HCT116 (cell line): ENCODE measurements around the gene ZFHX3. TPM values are rescaled to one million over a fixed set of nuclear protein-coding genes. Genes with fewer than 3 reads are reported as not detected.

Experiments
- ATAC-seq: fragments of 200-7000 bp; cut with Tn5 transposase; 2 replicates; pipeline ENCODE4 v1.9.1; 2020; ENCODE audit warnings: mild to moderate bottlenecking, moderate library complexity
- BruUV-seq: library from RNA; stranded (reverse); fragments of 400-500 nt; replicated peaks from 2 replicates; lab custom pipeline; 2021; lab: Mats Ljungman, UMichigan
- CTCF ChIA-PET: fragments of 300-600 bp; sonication (Branson Sonifier 250); formaldehyde crosslinking; loops from one replicate; lab custom pipeline; 2021; ENCODE audit warnings: antibody characterized with exemption; lab: Charles Lee
- POLR2A ChIA-PET: fragments of 300-600, 350-600 bp; sonication (Branson Sonifier 250); formaldehyde crosslinking; loops from one replicate; lab custom pipeline; 2021; ENCODE audit warnings: antibody characterized with exemption; lab: Charles Lee
- RAD21 ChIA-PET, 2 experiments: fragments of 300-600 bp; sonication (Branson Sonifier 250); formaldehyde crosslinking; loops; one replicate each; lab custom pipeline; 2023; ENCODE audit warnings: low total read pairs in 2 of 2; ENCODE audit not compliant: uncharacterized antibody in 2 of 2, unreplicated experiment in 2 of 2, low non-redundant PET in 1 of 2; lab: Charles Lee
- DNase-seq: peaks from one replicate; pipeline ENCODE4 v3.0.0-alpha.2; 2010; ENCODE audit warnings: low read depth, low spot score
- H2AFZ ChIP-seq: fragments of 200-600 bp; shearing (Covaris generic), sonication (generic); 2 replicates; pipeline ENCODE4 v1.6.1; 2017; ENCODE audit warnings: low read depth, mixed run types, mixed read lengths, antibody characterized with exemption, low read length; ENCODE audit not compliant: poor library complexity, severe bottlenecking
- H3K27ac ChIP-seq: 2 replicates; pipeline ENCODE4 v1.5.1; 2012; ENCODE audit warnings: low read depth, low read length
- H3K27me3 ChIP-seq: fragments of 200-600 bp; sonication (generic); 2 replicates; pipeline ENCODE4 v1.6.1; 2016; ENCODE audit warnings: mixed run types, low read length, mixed read lengths; ENCODE audit not compliant: insufficient read depth
- H3K36me3 ChIP-seq, 2 experiments: fragments of 200-500 bp in 1 of 2; fragments of 200-600 bp in 1 of 2; sonication (Bioruptor generic) in 1 of 2; sonication (generic) in 1 of 2; 2 replicates each; pipeline versions ENCODE4 v1.5.1 to v1.6.1; 2014 to 2016; ENCODE audit warnings: low read length in 2 of 2, inconsistent platforms in 1 of 2, mixed read lengths in 1 of 2, mixed run types in 1 of 2; ENCODE audit not compliant: insufficient read depth in 2 of 2, control insufficient read depth in 1 of 2
- H3K4me1 ChIP-seq, 2 experiments: fragments of 200-600 bp in 1 of 2; sonication (generic) in 1 of 2; 2 replicates each; pipeline versions ENCODE4 v1.5.1 to v1.6.1; 2012 to 2017; ENCODE audit warnings: low read length in 2 of 2, inconsistent platforms in 1 of 2, mild to moderate bottlenecking in 1 of 2, mixed read lengths in 1 of 2, mixed run types in 1 of 2, moderate library complexity in 1 of 2; ENCODE audit not compliant: insufficient read depth in 2 of 2, control insufficient read depth in 1 of 2
- H3K4me2 ChIP-seq: fragments of 200-600 bp; sonication (generic); 2 replicates; pipeline ENCODE4 v1.6.1; 2017; ENCODE audit warnings: mixed run types, low read length, mixed read lengths
- H3K4me3 ChIP-seq, 2 experiments: fragments of 200-600 bp in 1 of 2; sonication (generic) in 1 of 2; replicated peaks in 1 of 2; 2 replicates each; pipeline ENCODE4 v1.5.1; 2011 to 2016; ENCODE audit warnings: low read length in 2 of 2, control low read depth in 1 of 2, low read depth in 1 of 2, mild to moderate bottlenecking in 1 of 2, mixed read lengths in 1 of 2, mixed run types in 1 of 2
- H3K79me2 ChIP-seq: fragments of 200-600 bp; sonication (generic); 2 replicates; pipeline ENCODE4 v1.6.1; 2017; ENCODE audit warnings: mild to moderate bottlenecking, mixed run types, low read length, moderate library complexity, mixed read lengths; ENCODE audit not compliant: insufficient read depth
- H3K9ac ChIP-seq: fragments of 200-600 bp; sonication (generic); 2 replicates; pipeline ENCODE4 v1.6.1; 2016; ENCODE audit warnings: low read length, mixed read lengths
- H3K9me2 ChIP-seq: fragments of 200-600 bp; sonication (generic), shearing (Covaris generic); 2 replicates; pipeline ENCODE4 v1.6.1; 2017; ENCODE audit warnings: mixed run types, mild to moderate bottlenecking, moderate library complexity; ENCODE audit not compliant: insufficient read depth
- H3K9me3 ChIP-seq, 2 experiments: fragments of 200-500 bp in 1 of 2; fragments of 200-600 bp in 1 of 2; sonication (Bioruptor generic) in 1 of 2; sonication (generic) in 1 of 2; 2 replicates each; pipeline ENCODE4 v1.6.1; 2014 to 2017; ENCODE audit warnings: low read length in 2 of 2, mixed read lengths in 2 of 2, inconsistent platforms in 1 of 2, low read depth in 1 of 2, mild to moderate bottlenecking in 1 of 2, mixed run types in 1 of 2, moderate library complexity in 1 of 2; ENCODE audit not compliant: control insufficient read depth in 1 of 2, insufficient read depth in 1 of 2
- H4K20me1 ChIP-seq: fragments of 200-600 bp; sonication (generic), shearing (Covaris generic); 2 replicates; pipeline ENCODE4 v1.6.1; 2017; ENCODE audit warnings: mixed run types, mild to moderate bottlenecking, moderate library complexity; ENCODE audit not compliant: insufficient read depth
- ATF3 ChIP-seq: IDR thresholded peaks from 2 replicates; pipeline ENCODE4 v1.6.1; 2012
- CBX3 ChIP-seq: IDR thresholded peaks from 2 replicates; pipeline ENCODE4 v1.6.1; 2012; ENCODE audit warnings: low read depth
- CEBPB ChIP-seq: IDR thresholded peaks from 2 replicates; pipeline ENCODE4 v1.6.1; 2012; ENCODE audit warnings: low read depth
- EGR1 ChIP-seq: IDR thresholded peaks from 2 replicates; pipeline ENCODE4 v1.6.1; 2012; ENCODE audit warnings: low read depth
- EZH2phosphoT487 ChIP-seq: fragments of 200-600 bp; IDR thresholded peaks from 2 replicates; pipeline ENCODE4 v1.6.1; 2018; ENCODE audit warnings: antibody characterized with exemption, borderline replicate concordance
- FOSL1 ChIP-seq: IDR thresholded peaks from 2 replicates; pipeline ENCODE4 v1.6.1; 2012; ENCODE audit warnings: low read depth
- JUND ChIP-seq: IDR thresholded peaks from 2 replicates; pipeline ENCODE4 v1.6.1; 2012
- MAX ChIP-seq: IDR thresholded peaks from 2 replicates; pipeline ENCODE4 v1.6.1; 2012
- POLR2AphosphoS5 ChIP-seq: IDR thresholded peaks from 2 replicates; pipeline ENCODE4 v1.6.1; 2011; ENCODE audit warnings: mild to moderate bottlenecking, low read depth, low read length, moderate library complexity
- REST ChIP-seq: IDR thresholded peaks from 2 replicates; pipeline ENCODE4 v1.6.1; 2012; ENCODE audit warnings: low read depth
- SRF ChIP-seq: IDR thresholded peaks from 2 replicates; pipeline ENCODE4 v1.6.1; 2012; ENCODE audit warnings: low read depth
- YY1 ChIP-seq: IDR thresholded peaks from 2 replicates; pipeline ENCODE4 v1.6.1; 2011; ENCODE audit warnings: low read length, low read depth, moderate library complexity, mild to moderate bottlenecking; ENCODE audit not compliant: insufficient replicate concordance; ENCODE audit errors: extremely low read depth
- ZBTB33 ChIP-seq: IDR thresholded peaks from 2 replicates; pipeline ENCODE4 v1.6.1; 2011; ENCODE audit warnings: mild to moderate bottlenecking, low read length, moderate library complexity; ENCODE audit not compliant: insufficient replicate concordance; ENCODE audit errors: extremely low read depth
- ZFX ChIP-seq: fragments of 450-650 bp; IDR thresholded peaks from 2 replicates; pipeline ENCODE4 v1.6.1; 2017
- ZNF274 ChIP-seq: fragments of 200-500 bp; sonication (Bioruptor generic); IDR thresholded peaks from 2 replicates; pipeline ENCODE4 v1.6.1; 2014; ENCODE audit warnings: mild to moderate bottlenecking, low read depth, low read length, inconsistent platforms
- intact Hi-C: fragments of 100-400 bp; cut with micrococcal nuclease; formaldehyde crosslinking; loops from 2 replicates; pipeline ENCODE4 v1.10.0; 2022
- total RNA-seq: library from RNA; stranded (reverse); gene quantifications from one replicate; pipeline ENCODE4 v1.2.1, GENCODE V29; 2021; ENCODE audit not compliant: unreplicated experiment

ZFHX3 gene
- total RNA-seq, 1 experiment from 2014 or later = 6.3 TPM

- no peak for ATAC-seq
- RAD21 ChIA-PET = no interaction called here
- H3K4me1 ChIP-seq = peaks cover 0 to 14% of the 10 kb centered on the region in 2 experiments; a peak in 1 of 4 replicates
- TF ChIP-seq MAX (no peak), REST (no peak), FOSL1 (peak; percentile 41)
- TF ChIP-seq, all 23 proteins: peak for 1
- no TSS peak for BruUV-seq
- Histone ChIP-seq H3K4me3 (no peak overlapping the region), H3K27me3 (no peaks in the 10 kb centered on the region), H3K9me3 (no peaks in the 10 kb centered on the region), H2AFZ (no peak overlapping the region), H3K9me2 (no peaks in the 10 kb centered on the region), H3K9ac (no peak overlapping the region), H3K4me2 (no peak overlapping the region), H3K27ac (no peak overlapping the region), H3K36me3 (no peaks in the 10 kb centered on the region), H3K79me2 (no peaks in the 10 kb centered on the region), H4K20me1 (no peaks in the 10 kb centered on the region)
- ChIA-PET POLR2A (no interaction called here), CTCF (no interaction called here)
- intact Hi-C loops = no loop called here
- no peak for DNase-seq
Measured at GRCh38 chr16:72908362-72909167, 139.4 kb downstream of the ZFHX3 start.

- Histone ChIP-seq H3K27ac (no peak overlapping the region), H3K36me3 (no peaks in the 10 kb centered on the region), H4K20me1 (no peaks in the 10 kb centered on the region), H3K9ac (no peak overlapping the region), H3K27me3 (no peaks in the 10 kb centered on the region), H3K9me3 (no peaks in the 10 kb centered on the region), H3K4me3 (no peak overlapping the region), H3K4me1 (peaks cover 0 to 14% of the 10 kb centered on the region in 2 experiments; a peak in 1 of 4 replicates), H2AFZ (no peak overlapping the region), H3K4me2 (no peak overlapping the region), H3K9me2 (no peaks in the 10 kb centered on the region), H3K79me2 (no peaks in the 10 kb centered on the region)
- intact Hi-C loops = no loop called here
- ChIA-PET RAD21 (no interaction called here), POLR2A (no interaction called here), CTCF (no interaction called here)
- ATAC-seq (no peak), DNase-seq (no peak)
- BruUV-seq = no TSS peak
- TF ChIP-seq ZBTB33 = no peak
- no peak for TF ChIP-seq ZNF274
- TF ChIP-seq POLR2AphosphoS5 = no peak
- no peak for TF ChIP-seq SRF
- no peak for TF ChIP-seq CBX3
- no peak for TF ChIP-seq EGR1
- TF ChIP-seq EZH2phosphoT487 = no peak
- TF ChIP-seq YY1 = no peak
- no peak for TF ChIP-seq ZFX
- no peak for TF ChIP-seq CEBPB
- no peak for TF ChIP-seq JUND
- TF ChIP-seq ATF3 = no peak
Measured at GRCh38 chr16:72905581-72905980, 142.3 kb downstream of the ZFHX3 start.
